Measurements from ENCODE around the gene DLGAP1. TPM values are rescaled to one million over a fixed set of nuclear protein-coding genes. Genes with fewer than 3 reads are reported as not detected.
A peak's percentile ranks its signal among the peaks of the same experiment; 100 is the strongest.
"Not testable (repeated sequence)": the region's sequence is repeated elsewhere in the genome, so short reads cannot be mapped to it uniquely, and the experiment has no call there.

The DLGAP1 gene
- total RNA-seq, 2 experiments from 2014 or later = not detected

DNA sequence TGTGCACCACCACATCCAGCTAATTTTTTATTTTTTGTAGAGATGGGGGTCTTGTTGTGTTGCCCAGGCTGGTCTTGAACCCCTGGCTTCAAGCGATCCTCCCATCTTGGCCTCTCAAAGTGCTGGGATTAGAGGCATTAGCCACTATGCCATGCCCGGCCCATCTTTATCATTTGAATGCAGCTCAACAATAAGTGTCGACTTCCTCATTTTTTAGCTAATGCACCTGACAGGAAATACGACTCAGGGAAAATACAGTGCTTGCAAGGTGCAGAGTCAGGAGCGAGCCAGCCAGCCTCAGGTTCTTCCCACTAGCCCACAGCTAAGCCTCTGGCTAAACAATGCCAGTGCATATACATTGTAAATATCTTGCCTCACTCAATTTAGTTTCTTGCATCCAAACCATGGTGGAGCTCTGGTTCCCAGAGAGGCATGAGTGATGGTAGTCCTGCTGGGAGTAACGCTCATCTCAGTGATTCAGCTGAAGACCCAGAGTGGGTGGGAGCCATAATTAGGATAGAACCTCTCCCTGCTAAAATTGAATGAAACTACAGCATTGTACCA is 870.1 kb downstream of the DLGAP1 start:
- Mint-ChIP-seq H3K36me3 (ENCODE audit: low read depth) (no peaks in the 10 kb centered on the region), H3K27me3 (ENCODE audit: low read depth) (no peaks in the 10 kb centered on the region), H3K9me3 (ENCODE audit: insufficient read depth) (no peaks in the 10 kb centered on the region), H3K27ac (no peak overlapping the region), H3K4me1 (ENCODE audit: low read depth) (peaks cover 28% of the 10 kb centered on the region), H3K4me3 (no peak overlapping the region)
- no peak for DNase-seq
- no peak for ATAC-seq
- ChIA-PET POLR2A (interaction anchor here (1.0 to 1.9 kb wide), 5 partner anchors 9 to 287 kb away, joined by 3 to 14 read pairs (median 4); no protein-coding TSS in a partner anchor), CTCF (interaction anchor here (0.6 to 3.7 kb wide), 42 partner anchors 8 to 321 kb away, joined by 3 to 59 read pairs (median 5); no protein-coding TSS in a partner anchor)

GRCh38 chr18:3584266-3584861 is 870.7 kb downstream of the DLGAP1 start:
- no peaks in the 10 kb centered on the region for H3K27me3 Mint-ChIP-seq (ENCODE audit: low read depth)
- no peak for ATAC-seq
- ChIA-PET CTCF (interaction anchor here (0.8 to 3.7 kb wide), 19 partner anchors 10 to 305 kb away, joined by 3 to 59 read pairs (median 10); no protein-coding TSS in a partner anchor), POLR2A (interaction anchor here (1.3 kb wide), 1 partner anchor 287 kb away, joined by 4 read pairs; no protein-coding TSS in a partner anchor)
- H3K27ac Mint-ChIP-seq = no peak overlapping the region
- no peak for DNase-seq
- H3K36me3 Mint-ChIP-seq (ENCODE audit: low read depth) = no peaks in the 10 kb centered on the region
- peaks cover 28% of the 10 kb centered on the region for H3K4me1 Mint-ChIP-seq (ENCODE audit: low read depth)
- no peak overlapping the region for H3K4me3 Mint-ChIP-seq
- H3K9me3 Mint-ChIP-seq (ENCODE audit: insufficient read depth) = no peaks in the 10 kb centered on the region

GRCh38 chr18:3583873-3584247 is 871.2 kb downstream of the DLGAP1 start:
- Mint-ChIP-seq H3K27ac (no peak overlapping the region), H3K4me3 (no peak overlapping the region), H3K4me1 (ENCODE audit: low read depth) (peaks cover 28% of the 10 kb centered on the region), H3K36me3 (ENCODE audit: low read depth) (no peaks in the 10 kb centered on the region), H3K27me3 (ENCODE audit: low read depth) (no peaks in the 10 kb centered on the region), H3K9me3 (ENCODE audit: insufficient read depth) (no peaks in the 10 kb centered on the region)
- ChIA-PET CTCF (interaction anchor here (1.4 to 3.7 kb wide), 7 partner anchors 11 to 305 kb away, joined by 4 to 59 read pairs (median 16); no protein-coding TSS in a partner anchor), POLR2A (no interaction called here)
- ATAC-seq (no peak), DNase-seq (no peak)

DNA sequence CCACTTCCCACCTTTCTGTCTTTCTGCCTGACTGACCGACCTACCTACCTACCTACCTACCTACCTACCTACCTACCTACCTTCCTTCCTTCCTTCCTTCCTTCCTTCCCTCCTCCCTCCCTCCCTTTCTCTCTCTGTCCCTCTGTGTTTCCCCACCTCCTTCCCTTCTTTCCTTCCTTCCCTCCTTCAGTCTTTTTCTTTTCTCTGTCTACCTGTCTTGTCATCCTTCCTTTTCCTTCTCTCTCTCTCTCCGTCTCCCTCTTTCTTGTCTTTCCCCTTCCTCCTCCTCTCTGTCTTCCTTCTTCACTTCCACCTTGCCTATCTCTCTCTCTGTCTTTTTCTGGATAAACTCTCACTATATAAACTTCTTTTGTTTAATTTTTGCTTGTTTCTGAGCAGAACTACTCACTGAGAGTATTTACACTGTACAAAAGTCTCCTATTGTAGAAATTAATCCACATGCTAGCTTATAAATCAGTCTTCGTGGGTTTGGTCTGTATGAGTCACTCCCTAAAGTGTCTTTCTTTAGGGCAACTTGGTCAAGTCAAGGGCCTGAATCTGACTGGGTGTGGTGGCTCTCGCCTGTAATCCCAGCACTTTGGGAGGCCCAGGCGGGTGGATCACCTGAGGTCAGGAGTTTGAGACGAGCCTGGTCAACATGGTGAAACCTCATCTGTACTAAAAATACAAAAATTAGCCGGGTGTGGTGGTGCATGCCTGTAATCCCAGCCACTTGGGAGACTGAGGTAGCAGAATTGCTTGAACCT is 871.8 kb downstream of the DLGAP1 start:
- H3K4me3 Mint-ChIP-seq; H3K9me3 Mint-ChIP-seq (ENCODE audit: insufficient read depth); DNase-seq; POLR2A ChIA-PET; H3K36me3 Mint-ChIP-seq (ENCODE audit: low read depth); H3K27me3 Mint-ChIP-seq (ENCODE audit: low read depth); ATAC-seq: not testable (repeated sequence)
- Mint-ChIP-seq H3K4me1 (ENCODE audit: low read depth) (peaks cover 28% of the 10 kb centered on the region), H3K27ac (peak overlapping the region; percentile 2)
- CTCF ChIA-PET = interaction anchor here (1.4 to 3.7 kb wide), 4 partner anchors 82 to 304 kb away, joined by 4 to 59 read pairs (median 18); no protein-coding TSS in a partner anchor

GRCh38 chr18:3581890-3582289 is 873.2 kb downstream of the DLGAP1 start:
- CTCF ChIA-PET = no interaction called here
- no peaks in the 10 kb centered on the region for H3K27me3 Mint-ChIP-seq (ENCODE audit: low read depth)
- DNase-seq = no peak
- no peak overlapping the region for H3K27ac Mint-ChIP-seq
- H3K36me3 Mint-ChIP-seq (ENCODE audit: low read depth) = no peaks in the 10 kb centered on the region
- POLR2A ChIA-PET = no interaction called here
- no peak overlapping the region for H3K4me3 Mint-ChIP-seq
- no peak for ATAC-seq
- H3K4me1 Mint-ChIP-seq (ENCODE audit: low read depth) = peaks cover 23% of the 10 kb centered on the region
- H3K9me3 Mint-ChIP-seq (ENCODE audit: insufficient read depth) = no peaks in the 10 kb centered on the region

GRCh38 chr18:3580523-3581025 is 874.5 kb downstream of the DLGAP1 start:
- DNase-seq; POLR2A ChIA-PET; H3K4me3 Mint-ChIP-seq; ATAC-seq; H3K27me3 Mint-ChIP-seq (ENCODE audit: low read depth); H3K9me3 Mint-ChIP-seq (ENCODE audit: insufficient read depth); H3K27ac Mint-ChIP-seq; H3K36me3 Mint-ChIP-seq (ENCODE audit: low read depth); CTCF ChIA-PET: not testable (repeated sequence)
- H3K4me1 Mint-ChIP-seq (ENCODE audit: low read depth) = peaks cover 11% of the 10 kb centered on the region

- no peak overlapping the region for H3K4me3 Mint-ChIP-seq
- ATAC-seq (no peak), DNase-seq (no peak)
- H3K9me3 Mint-ChIP-seq (ENCODE audit: insufficient read depth) = no peaks in the 10 kb centered on the region
- ChIA-PET POLR2A (no interaction called here), CTCF (no interaction called here)
- peaks cover 5% of the 10 kb centered on the region for H3K4me1 Mint-ChIP-seq (ENCODE audit: low read depth)
- no peaks in the 10 kb centered on the region for H3K27me3 Mint-ChIP-seq (ENCODE audit: low read depth)
- H3K36me3 Mint-ChIP-seq (ENCODE audit: low read depth) = no peaks in the 10 kb centered on the region
- no peak overlapping the region for H3K27ac Mint-ChIP-seq
Observed at GRCh38 chr18:3579701-3580100, 875.4 kb downstream of the DLGAP1 start.

- no peak for DNase-seq
- Mint-ChIP-seq H3K4me1 (ENCODE audit: low read depth) (peaks cover 5% of the 10 kb centered on the region), H3K27me3 (ENCODE audit: low read depth) (no peaks in the 10 kb centered on the region), H3K9me3 (ENCODE audit: insufficient read depth) (no peaks in the 10 kb centered on the region), H3K36me3 (ENCODE audit: low read depth) (no peaks in the 10 kb centered on the region), H3K27ac (no peak overlapping the region), H3K4me3 (no peak overlapping the region)
- POLR2A ChIA-PET = no interaction called here
- no peak for ATAC-seq
- CTCF ChIA-PET = interaction anchor here (2.0 to 2.3 kb wide), 2 partner anchors 88 to 125 kb away, joined by 5 to 9 read pairs; no protein-coding TSS in a partner anchor
Observed at GRCh38 chr18:3578621-3579020, 876.5 kb downstream of the DLGAP1 start.

DNA sequence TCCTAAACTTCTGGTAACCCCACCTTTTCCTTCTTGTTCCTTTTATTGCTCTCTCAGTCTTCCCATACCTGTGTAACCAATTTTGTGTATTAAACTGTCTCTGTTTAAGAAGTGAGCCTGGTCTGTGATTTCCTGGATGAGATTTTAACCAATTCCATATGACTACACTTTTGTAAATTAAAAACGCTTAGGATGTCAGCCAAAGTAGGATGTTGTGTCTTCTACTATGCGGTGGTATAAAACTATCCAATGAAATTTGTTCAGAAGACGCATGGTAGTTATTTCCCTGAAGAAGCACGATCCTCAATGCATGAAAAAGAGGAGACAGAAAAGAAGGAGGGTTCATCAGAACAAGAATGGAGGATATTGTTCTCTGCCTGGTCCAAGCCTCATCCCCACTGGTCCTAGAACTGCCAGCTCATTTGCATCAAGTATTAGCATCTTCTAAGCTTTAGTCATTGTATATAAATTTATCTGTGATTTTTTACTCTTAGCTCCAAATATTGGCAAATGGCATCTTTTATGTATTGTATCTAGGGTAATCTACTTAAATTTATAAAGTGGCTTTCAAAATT is 877.7 kb downstream of the DLGAP1 start:
- no peak for DNase-seq
- Mint-ChIP-seq H3K27ac (no peak overlapping the region), H3K9me3 (ENCODE audit: insufficient read depth) (no peaks in the 10 kb centered on the region), H3K27me3 (ENCODE audit: low read depth) (no peaks in the 10 kb centered on the region), H3K4me3 (no peak overlapping the region), H3K4me1 (ENCODE audit: low read depth) (no peaks in the 10 kb centered on the region), H3K36me3 (ENCODE audit: low read depth) (no peaks in the 10 kb centered on the region)
- no peak for ATAC-seq
- ChIA-PET POLR2A (interaction anchor here (1.2 kb wide), 1 partner anchor 51 kb away, joined by 3 read pairs; no protein-coding TSS in a partner anchor), CTCF (interaction anchor here (0.6 to 3.2 kb wide), 5 partner anchors 8 to 294 kb away, joined by 3 to 16 read pairs (median 5); no protein-coding TSS in a partner anchor)

DNA sequence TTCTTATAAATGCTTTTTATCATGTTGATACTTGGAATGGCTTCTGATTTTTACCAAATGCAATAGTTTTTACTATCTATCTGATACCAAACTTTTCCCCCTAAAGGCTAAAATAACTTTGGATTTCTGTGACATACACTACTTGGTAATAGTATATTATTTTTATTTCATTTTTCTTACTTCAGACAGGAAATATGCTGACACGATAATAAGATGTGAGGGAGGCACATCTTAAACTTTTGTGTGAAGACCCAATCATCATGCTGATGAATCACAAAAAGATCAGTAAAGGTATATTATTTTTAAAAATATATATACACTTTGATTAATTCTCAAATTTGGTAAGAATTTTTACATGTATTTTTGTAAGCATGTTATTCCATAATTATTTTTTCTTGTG is 882.3 kb downstream of the DLGAP1 start:
- Mint-ChIP-seq H3K4me1 (ENCODE audit: low read depth) (no peaks in the 10 kb centered on the region), H3K27me3 (ENCODE audit: low read depth) (no peaks in the 10 kb centered on the region), H3K27ac (no peak overlapping the region), H3K4me3 (no peak overlapping the region), H3K9me3 (ENCODE audit: insufficient read depth) (no peaks in the 10 kb centered on the region), H3K36me3 (ENCODE audit: low read depth) (no peaks in the 10 kb centered on the region)
- no peak for DNase-seq
- POLR2A ChIA-PET = no interaction called here
- ATAC-seq = no peak
- CTCF ChIA-PET = no interaction called here

DNA sequence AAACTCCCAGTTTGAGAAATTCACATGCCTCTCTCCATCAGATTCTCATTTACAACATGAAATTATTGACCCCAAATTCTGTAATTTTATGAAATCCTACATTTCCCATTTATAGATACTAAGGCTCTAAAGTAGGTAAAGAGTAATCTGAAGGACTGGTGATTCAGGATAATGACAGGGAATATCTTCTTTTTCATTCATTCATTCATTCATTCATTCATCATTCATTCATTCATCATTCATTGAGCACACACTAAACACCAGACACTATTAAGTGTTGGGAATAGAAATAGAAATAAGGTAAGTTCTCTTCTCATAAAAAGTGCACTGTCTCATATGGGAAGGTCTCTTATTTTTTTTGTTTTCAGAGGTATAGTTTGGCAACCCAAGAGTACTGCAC is 888.3 kb downstream of the DLGAP1 start:
- Mint-ChIP-seq H3K36me3 (ENCODE audit: low read depth) (no peaks in the 10 kb centered on the region), H3K4me3 (no peak overlapping the region), H3K27ac (no peak overlapping the region), H3K27me3 (ENCODE audit: low read depth) (no peaks in the 10 kb centered on the region), H3K4me1 (ENCODE audit: low read depth) (no peaks in the 10 kb centered on the region), H3K9me3 (ENCODE audit: insufficient read depth) (no peaks in the 10 kb centered on the region)
- CTCF ChIA-PET = no interaction called here
- ATAC-seq (no peak), DNase-seq (no peak)
- POLR2A ChIA-PET = no interaction called here
